Stimulated activated CD8-positive, alpha-beta memory T cell treated with anti-CD3 and anti-CD28 coated beads, Interleukin-4, amount 100 ng/mL, for 24 hours (primary cell): ENCODE data around the gene AGBL1.

Experiments
- DNase-seq: peaks from one replicate; pipeline ENCODE4 v3.0.0-alpha.2; 2020; ENCODE audit warnings: low read depth

Gene AGBL1

GRCh38 chr15:86163816-86164215, 84.1 kb downstream of the AGBL1 start:
- DNase-seq, result no peak

GRCh38 chr15:86164232-86164898, 84.7 kb downstream of the AGBL1 start:
- no peak for DNase-seq

GRCh38 chr15:86165265-86166211, 85.9 kb downstream of the AGBL1 start:
- no peak for DNase-seq

GRCh38 chr15:86167841-86168240, 88.2 kb downstream of the AGBL1 start:
- DNase-seq, result no peak

GRCh38 chr15:86178845-86179244, 99.2 kb downstream of the AGBL1 start:
- no peak for DNase-seq

- peak; percentile 1 for DNase-seq
Measured at GRCh38 chr15:86183596-86184491, 104.2 kb downstream of the AGBL1 start.

GRCh38 chr15:86193716-86194380, 114.2 kb downstream of the AGBL1 start:
- DNase-seq, result no peak

- DNase-seq, result no peak
Measured at GRCh38 chr15:86197770-86198169, 118.1 kb downstream of the AGBL1 start.

GRCh38 chr15:86199467-86200145, 119.9 kb downstream of the AGBL1 start:
- no peak for DNase-seq

- DNase-seq, result no peak
Measured at GRCh38 chr15:86201313-86202008, 121.8 kb downstream of the AGBL1 start.

GRCh38 chr15:86203462-86203861, 123.8 kb downstream of the AGBL1 start:
- no peak for DNase-seq

- no peak for DNase-seq
Measured at GRCh38 chr15:86205096-86205495, 125.4 kb downstream of the AGBL1 start.

GRCh38 chr15:86213420-86213819, 133.7 kb downstream of the AGBL1 start:
- DNase-seq, result no peak

- no peak for DNase-seq
Measured at GRCh38 chr15:86213888-86214287, 134.2 kb downstream of the AGBL1 start.

GRCh38 chr15:86221119-86221518, 141.4 kb downstream of the AGBL1 start:
- DNase-seq, result no peak

GRCh38 chr15:86229306-86229705, 149.6 kb downstream of the AGBL1 start:
- DNase-seq, result no peak

- no peak for DNase-seq
Measured at GRCh38 chr15:86229936-86230335, 150.3 kb downstream of the AGBL1 start.

- peak; percentile 1 for DNase-seq
Measured at GRCh38 chr15:86231864-86232721, 152.4 kb downstream of the AGBL1 start.

GRCh38 chr15:86235667-86236066, 156.0 kb downstream of the AGBL1 start:
- no peak for DNase-seq
